ENCODE data around the gene OR2T10. TPM values are rescaled to one million over a fixed set of nuclear protein-coding genes. Genes with fewer than 3 reads are reported as not detected.
"Not testable (repeated sequence)": the region's sequence is repeated elsewhere in the genome, so short reads cannot be mapped to it uniquely, and the experiment has no call there.

The OR2T10 gene
- polyA plus RNA-seq, 1 donor = not detected

GRCh38 chr1:248569049-248569448, 28.5 kb downstream of the OR2T10 start:
- not testable (repeated sequence) for H3K9me3 ChIP-seq (ENCODE audit: control insufficient read depth, low read depth, low read length); DNase-seq; H3K4me1 ChIP-seq (ENCODE audit: control insufficient read depth, insufficient read depth, low read length); H3K27me3 ChIP-seq (ENCODE audit: control insufficient read depth, insufficient read depth, low read length); H3K27ac ChIP-seq (ENCODE audit: low read length); H3K36me3 ChIP-seq (ENCODE audit: control insufficient read depth, insufficient read depth, low read length); H3K4me3 ChIP-seq (ENCODE audit: low read length)
- WGBS (ENCODE audit: insufficient coverage, low lambda C conversion rate) = no CpG with 5 or more reads among the region's 2 CpGs

- not testable (repeated sequence) for H3K9me3 ChIP-seq (ENCODE audit: control insufficient read depth, low read depth, low read length); H3K27me3 ChIP-seq (ENCODE audit: control insufficient read depth, insufficient read depth, low read length); H3K27ac ChIP-seq (ENCODE audit: low read length); DNase-seq; H3K4me1 ChIP-seq (ENCODE audit: control insufficient read depth, insufficient read depth, low read length); H3K4me3 ChIP-seq (ENCODE audit: low read length); H3K36me3 ChIP-seq (ENCODE audit: control insufficient read depth, insufficient read depth, low read length)
- WGBS (ENCODE audit: insufficient coverage, low lambda C conversion rate) = 82% methylated on average over 5 of the region's 11 CpGs
Measured at GRCh38 chr1:248565530-248566373, 31.7 kb downstream of the OR2T10 start.

- H3K27me3 ChIP-seq (ENCODE audit: control insufficient read depth, insufficient read depth, low read length); H3K4me1 ChIP-seq (ENCODE audit: control insufficient read depth, insufficient read depth, low read length); DNase-seq; H3K9me3 ChIP-seq (ENCODE audit: control insufficient read depth, low read depth, low read length); H3K27ac ChIP-seq (ENCODE audit: low read length); H3K36me3 ChIP-seq (ENCODE audit: control insufficient read depth, insufficient read depth, low read length); H3K4me3 ChIP-seq (ENCODE audit: low read length): not testable (repeated sequence)
- WGBS (ENCODE audit: insufficient coverage, low lambda C conversion rate) = no CpG with 5 or more reads among the region's 3 CpGs
Measured at GRCh38 chr1:248562672-248563071, 34.8 kb downstream of the OR2T10 start, which contains the start of gene OR2T29. Gene OR2T29, minus strand, starts transcription at chr1:248562772. Its CDS starts 3,281 bp downstream, at chr1:248559491.

- H3K36me3 ChIP-seq (ENCODE audit: control insufficient read depth, insufficient read depth, low read length); DNase-seq; H3K27ac ChIP-seq (ENCODE audit: low read length); H3K4me1 ChIP-seq (ENCODE audit: control insufficient read depth, insufficient read depth, low read length); H3K9me3 ChIP-seq (ENCODE audit: control insufficient read depth, low read depth, low read length); H3K4me3 ChIP-seq (ENCODE audit: low read length); H3K27me3 ChIP-seq (ENCODE audit: control insufficient read depth, insufficient read depth, low read length): not testable (repeated sequence)
- no CpG with 5 or more reads among the region's 6 CpGs for WGBS (ENCODE audit: insufficient coverage, low lambda C conversion rate)
Measured at GRCh38 chr1:248551027-248551426, 46.5 kb downstream of the OR2T10 start.

GRCh38 chr1:248547383-248547782, 50.1 kb downstream of the OR2T10 start:
- not testable (repeated sequence) for DNase-seq; H3K4me1 ChIP-seq (ENCODE audit: control insufficient read depth, insufficient read depth, low read length); H3K27ac ChIP-seq (ENCODE audit: low read length); H3K4me3 ChIP-seq (ENCODE audit: low read length); H3K9me3 ChIP-seq (ENCODE audit: control insufficient read depth, low read depth, low read length); H3K36me3 ChIP-seq (ENCODE audit: control insufficient read depth, insufficient read depth, low read length); H3K27me3 ChIP-seq (ENCODE audit: control insufficient read depth, insufficient read depth, low read length)
- no CpG with 5 or more reads among the region's 2 CpGs for WGBS (ENCODE audit: insufficient coverage, low lambda C conversion rate)

Other genes starting within 250 kb of the OR2T10 start
- gene OR14C36, start 248.9 kb downstream of the OR2T10 start, polyA plus RNA-seq = not detected
- not detected for gene OR2T4, start 236.0 kb downstream of the OR2T10 start, polyA plus RNA-seq
- gene OR2T6, start 222.0 kb downstream of the OR2T10 start, polyA plus RNA-seq = not detected
- gene OR2T1, start 194.7 kb downstream of the OR2T10 start, polyA plus RNA-seq = not detected
- gene OR2T2, start 152.1 kb downstream of the OR2T10 start, polyA plus RNA-seq = not detected
- gene OR2T3, start 124.3 kb downstream of the OR2T10 start, polyA plus RNA-seq = not detected
- gene OR2T5, start 109.1 kb downstream of the OR2T10 start, polyA plus RNA-seq = not detected
- gene OR2G6, start 89.6 kb downstream of the OR2T10 start, polyA plus RNA-seq = not detected
- not detected for gene OR2T29, start 34.9 kb downstream of the OR2T10 start, polyA plus RNA-seq
- gene OR2T34, start 22.9 kb downstream of the OR2T10 start, polyA plus RNA-seq = not detected
- not detected for gene OR2T11, start 37.4 kb upstream of the OR2T10 start, polyA plus RNA-seq
- gene OR2T35, start 47.6 kb upstream of the OR2T10 start, polyA plus RNA-seq = not detected
- gene OR2T27, start 57.8 kb upstream of the OR2T10 start, polyA plus RNA-seq = not detected
- gene OR14I1, start 105.1 kb upstream of the OR2T10 start, polyA plus RNA-seq = not detected
- gene LYPD8, start 158.1 kb upstream of the OR2T10 start, polyA plus RNA-seq = 2.1 TPM
- gene SH3BP5L, start 228.2 kb upstream of the OR2T10 start, polyA plus RNA-seq = 31.1 TPM
- 22.4 TPM for gene ZNF672, start 240.5 kb upstream of the OR2T10 start, polyA plus RNA-seq

Data from large intestine (tissue), 3 donors.